Measurements from ENCODE around the gene GINS2.
A peak's percentile ranks its signal among the peaks of the same experiment; 100 is the strongest.

Gene GINS2

GRCh38 chr16:85688586-85689284 lies at the start of gene GINS2:
GINS2 (minus strand) TSS chr16:85688954; CDS start chr16:85688898, 56 bp downstream.
- DNase-seq: peak; percentile 84 to 88

DNA sequence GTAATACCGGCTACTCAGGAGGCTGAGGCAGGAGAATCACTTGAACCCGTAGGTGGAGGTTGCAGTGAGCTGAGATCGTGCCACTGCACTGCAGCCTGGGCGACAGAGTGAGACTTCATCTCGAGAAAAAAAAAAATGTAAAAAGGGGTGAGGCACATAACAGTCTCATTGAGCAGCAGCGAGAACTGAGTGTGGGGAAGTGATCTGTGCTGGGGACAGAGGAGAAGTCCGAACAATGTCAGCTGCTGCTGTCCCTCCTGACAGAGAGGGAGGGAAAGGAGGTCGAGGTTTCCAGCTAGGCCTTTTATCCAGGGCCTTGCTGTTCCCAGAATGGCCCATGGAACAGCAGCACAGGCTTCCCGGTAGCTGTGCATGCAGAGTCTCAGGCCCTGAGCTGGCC lies 48.2 kb upstream of the GINS2 start:
- DNase-seq: no peak

DNA sequence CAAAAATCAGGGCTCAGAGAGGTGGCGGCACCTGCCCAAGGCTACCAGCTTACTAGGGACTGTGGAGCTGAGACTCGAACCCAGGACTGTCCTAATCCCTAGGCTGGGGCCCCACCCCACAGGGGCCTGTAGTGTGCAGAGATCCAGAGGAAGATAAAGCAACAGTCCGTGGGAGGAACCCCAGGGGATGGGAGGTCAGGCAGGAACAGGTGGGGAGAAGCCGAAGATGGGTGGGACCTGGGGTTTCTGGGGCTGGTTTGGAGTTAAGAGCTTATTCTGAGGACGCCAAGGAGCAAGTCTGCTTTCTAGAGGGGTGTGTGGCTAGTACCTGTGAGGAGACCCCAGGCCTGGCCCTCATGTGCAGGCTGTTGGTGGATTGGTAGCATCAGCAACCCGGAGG lies 47.2 kb upstream of the GINS2 start:
- DNase-seq: no peak

- DNase-seq: no peak
Measured at GRCh38 chr16:85735225-85735635, 46.5 kb upstream of the GINS2 start.

DNA sequence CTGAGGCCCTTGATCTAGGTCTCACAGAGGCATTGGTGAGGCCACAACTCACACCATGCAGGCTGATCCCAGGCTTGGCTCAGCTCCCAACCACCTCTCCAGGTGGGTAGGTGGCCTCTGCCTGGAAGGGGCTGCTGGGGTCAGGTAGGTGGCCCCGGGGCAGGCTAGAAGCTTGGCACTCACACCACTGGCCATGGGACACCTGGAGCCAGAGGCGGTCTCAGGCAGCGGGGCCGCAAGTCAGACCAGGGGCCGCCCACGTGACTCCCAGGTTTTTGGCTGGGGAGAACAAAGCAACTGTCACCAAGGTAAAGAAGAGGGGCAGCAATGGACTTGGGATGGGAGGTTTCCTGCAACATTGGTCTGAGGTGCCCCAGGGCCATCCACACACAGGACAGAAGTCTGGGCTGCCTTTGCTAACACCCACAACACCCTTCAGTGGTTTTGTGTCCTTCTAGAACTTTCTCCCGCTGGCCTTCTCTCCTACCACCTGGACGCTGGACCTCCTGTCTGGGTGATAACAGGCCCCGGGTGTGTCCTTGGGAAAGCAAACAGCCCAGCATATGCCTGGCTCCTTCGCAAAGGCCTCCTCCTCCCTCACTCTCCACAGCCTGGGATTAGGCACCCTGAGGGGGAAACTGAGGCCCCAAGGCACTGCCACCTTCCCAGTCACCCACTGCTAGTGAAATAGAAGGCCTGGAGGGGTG lies 45.7 kb upstream of the GINS2 start:
- DNase-seq: no peak

- no peak for DNase-seq
Measured at GRCh38 chr16:85733839-85734170, 45.1 kb upstream of the GINS2 start.

- no peak for DNase-seq
Measured at GRCh38 chr16:85733155-85733838, 44.5 kb upstream of the GINS2 start.

DNA sequence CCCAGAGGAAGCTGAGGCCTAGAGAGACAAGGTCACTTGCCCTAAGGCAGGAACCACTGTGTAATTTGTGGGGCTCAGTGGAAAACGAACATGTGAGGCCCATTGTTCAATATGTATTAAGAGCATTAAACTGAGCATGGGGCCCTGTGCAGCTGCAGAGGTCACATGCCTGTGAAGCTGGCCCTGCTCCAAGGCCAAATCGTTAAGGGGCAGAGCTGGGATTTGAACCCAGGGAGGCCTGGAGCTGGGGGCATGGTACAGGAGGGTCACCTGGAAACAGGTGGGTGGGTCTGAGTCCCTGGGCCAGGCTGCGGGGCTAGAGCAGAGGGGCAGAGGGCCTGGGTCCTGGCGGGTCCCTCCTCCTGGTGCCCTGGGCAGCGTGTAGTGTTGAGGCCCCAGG lies 42.4 kb upstream of the GINS2 start:
- no peak for DNase-seq

GRCh38 chr16:85730186-85730465 lies 41.4 kb upstream of the GINS2 start:
- DNase-seq: no peak

DNA sequence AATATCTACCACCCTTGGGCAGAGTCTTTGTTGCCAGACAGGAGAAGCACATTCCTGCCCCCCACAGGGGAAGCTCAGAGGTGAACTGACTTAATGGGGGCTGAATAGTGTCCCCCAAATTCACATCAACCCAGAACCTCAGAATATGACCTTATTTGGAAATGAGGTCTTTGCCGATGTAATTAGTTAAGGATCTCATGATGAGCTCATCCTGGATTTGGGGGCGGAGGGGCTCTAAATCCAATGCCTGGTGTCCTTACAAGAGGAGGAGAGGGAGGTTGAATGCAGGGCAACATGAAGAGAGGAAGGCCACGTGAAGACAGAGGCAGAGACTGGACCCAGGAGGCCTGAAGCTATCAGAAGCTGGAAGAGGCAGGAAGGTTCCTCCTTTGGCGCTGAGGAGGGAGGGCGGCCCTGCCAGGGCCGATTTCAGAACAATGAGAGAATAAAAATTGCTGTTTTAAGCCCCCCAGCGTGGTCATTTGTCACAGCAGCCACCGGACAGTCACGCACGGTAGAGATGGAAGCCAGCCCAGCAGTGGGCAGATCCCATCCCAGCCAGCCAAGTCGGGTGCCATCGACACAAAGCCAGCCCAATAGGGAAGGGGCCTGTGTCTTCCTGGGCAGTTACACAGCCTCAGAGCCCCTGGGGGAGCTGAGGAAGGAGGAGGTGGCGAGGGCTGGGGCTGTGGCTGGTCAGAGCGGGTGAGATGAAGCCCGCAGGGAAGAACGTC lies 40.9 kb upstream of the GINS2 start:
- DNase-seq: no peak

DNA sequence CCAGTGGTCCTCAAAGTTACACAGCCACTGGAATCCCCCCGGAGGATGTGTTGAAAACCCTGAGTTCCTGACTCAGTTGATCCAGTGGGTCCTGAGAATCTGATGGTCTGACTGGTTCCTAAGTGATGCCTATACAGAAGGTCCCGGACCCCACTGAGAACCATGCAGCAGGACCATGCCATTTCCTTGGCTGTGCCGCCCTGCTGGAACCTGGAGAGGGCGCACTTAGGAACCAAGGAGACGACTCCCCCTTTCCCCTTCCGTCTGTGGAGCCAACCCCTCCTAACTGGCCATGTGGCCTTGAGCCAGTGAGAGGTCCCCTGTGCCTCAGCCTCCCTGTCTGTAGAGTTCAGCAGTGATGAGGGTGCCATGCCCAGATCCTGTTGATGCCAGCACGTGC lies 40.1 kb upstream of the GINS2 start:
- no peak for DNase-seq

- DNase-seq: no peak
Measured at GRCh38 chr16:85724936-85725335, 36.2 kb upstream of the GINS2 start.

GRCh38 chr16:85724126-85724879 lies 35.5 kb upstream of the GINS2 start:
- DNase-seq: no peak

DNA sequence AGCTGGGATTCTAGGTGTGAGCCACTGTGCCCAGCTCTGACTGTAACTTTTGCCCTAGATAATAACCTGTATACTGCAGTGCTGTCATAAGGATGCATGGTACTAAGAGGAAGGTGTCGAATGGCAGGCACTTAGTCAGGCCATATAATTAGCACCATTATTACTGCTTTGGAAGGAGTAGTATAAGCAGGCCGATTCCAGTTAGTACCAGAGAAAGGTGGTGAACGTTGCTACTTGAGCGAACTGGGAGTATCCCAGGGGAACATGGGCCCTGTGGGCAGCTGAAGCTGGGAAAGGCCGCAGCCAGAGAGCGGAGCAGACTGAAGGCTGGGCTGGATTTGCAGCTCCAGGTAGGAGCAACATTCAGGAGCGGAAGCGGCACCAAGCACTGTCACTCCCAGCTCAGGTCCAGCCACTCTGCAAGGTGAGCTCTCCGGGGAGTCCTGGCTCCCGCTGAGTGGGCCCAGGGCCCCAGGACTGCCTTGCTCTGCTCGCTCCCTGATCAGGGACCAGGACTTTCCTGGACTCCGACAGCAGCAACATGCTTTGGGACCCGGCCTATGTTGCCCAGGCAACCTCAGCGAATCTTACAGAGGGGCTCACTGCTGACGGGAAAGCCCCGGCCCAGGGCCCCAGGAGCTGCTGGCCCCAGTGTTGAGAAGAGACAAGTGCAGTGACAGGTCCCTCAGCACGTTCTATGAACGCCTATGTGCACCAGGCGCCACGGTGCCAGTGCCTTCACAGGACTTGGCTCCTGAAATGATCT lies 33.6 kb upstream of the GINS2 start:
- peak in 1 of 2 experiments; percentile 40 for DNase-seq

- no peak for DNase-seq
Measured at GRCh38 chr16:85720302-85720637, 31.5 kb upstream of the GINS2 start.

DNA sequence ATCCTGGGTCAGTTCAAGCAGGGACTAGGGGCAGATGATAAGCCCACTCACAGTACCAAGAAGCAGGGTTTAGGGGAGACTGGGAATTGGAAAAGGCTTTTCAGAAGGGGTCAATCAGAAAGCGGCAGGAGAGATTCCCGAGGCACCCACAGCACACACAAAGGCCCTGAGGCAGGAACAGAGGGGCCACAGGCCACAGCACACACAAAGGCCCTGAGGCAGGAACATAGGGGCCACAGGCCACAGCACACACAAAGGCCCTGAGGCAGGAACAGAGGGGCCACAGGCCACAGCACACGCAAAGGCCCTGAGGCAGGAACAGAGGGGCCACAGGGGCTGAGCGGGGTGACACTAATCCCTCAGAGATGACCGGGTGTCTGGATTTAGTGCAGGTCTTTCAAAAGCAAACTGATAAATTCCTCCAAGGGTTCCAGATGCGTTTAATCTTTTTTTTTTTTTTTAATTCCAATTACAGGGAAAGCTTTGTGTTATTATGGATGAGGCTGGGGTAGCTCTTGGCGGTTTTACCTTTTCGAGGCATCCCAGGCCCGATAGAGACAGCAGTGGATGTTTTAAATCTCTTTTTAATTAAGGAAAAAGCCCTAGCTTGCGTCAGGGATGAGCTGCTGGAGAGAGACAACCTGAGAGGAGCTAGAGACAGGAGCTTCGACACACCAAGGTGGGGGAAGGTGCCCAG lies 31.0 kb upstream of the GINS2 start:
- DNase-seq: no peak

GRCh38 chr16:85718682-85719081 lies 29.9 kb upstream of the GINS2 start:
- no peak for DNase-seq

GRCh38 chr16:85718153-85718477 lies 29.4 kb upstream of the GINS2 start:
- no peak for DNase-seq

DNA sequence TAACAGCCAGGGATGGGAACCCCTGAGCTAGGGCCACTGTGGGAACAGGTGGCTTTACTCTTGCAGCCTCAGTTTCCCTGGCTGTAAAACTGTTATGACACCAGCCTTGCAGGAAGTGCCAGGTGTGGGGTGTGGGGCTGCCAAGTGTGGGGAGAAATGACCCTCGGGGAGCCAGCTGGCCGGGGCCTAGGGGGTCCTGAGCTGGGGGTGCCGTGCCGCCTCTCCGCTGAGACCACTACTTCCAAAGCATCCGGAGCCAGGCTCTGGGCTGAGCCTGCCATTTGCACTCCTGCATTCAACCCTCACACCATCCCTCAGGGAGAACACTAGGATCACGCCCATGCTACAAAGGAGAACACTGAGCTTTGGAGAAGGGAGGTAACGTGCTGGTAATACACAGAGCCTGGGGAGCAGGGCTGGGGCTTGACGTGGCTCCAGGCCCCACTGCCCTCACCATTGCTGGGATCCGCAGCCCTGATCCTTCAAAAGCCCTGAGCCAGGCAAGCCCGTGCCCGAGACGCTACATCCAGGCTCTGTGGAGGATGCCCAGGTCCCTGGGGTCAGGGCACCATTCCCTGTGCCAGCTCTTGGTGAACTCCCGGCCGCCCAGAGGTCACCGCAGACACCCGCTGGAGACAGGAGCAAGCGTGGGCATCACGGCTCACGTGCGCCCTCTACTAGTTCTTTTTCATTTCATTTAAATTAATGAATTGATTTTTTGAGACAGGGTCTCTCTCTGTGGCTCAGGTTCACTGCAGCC lies 28.8 kb upstream of the GINS2 start:
- peak; percentile 62 to 64 for DNase-seq

DNA sequence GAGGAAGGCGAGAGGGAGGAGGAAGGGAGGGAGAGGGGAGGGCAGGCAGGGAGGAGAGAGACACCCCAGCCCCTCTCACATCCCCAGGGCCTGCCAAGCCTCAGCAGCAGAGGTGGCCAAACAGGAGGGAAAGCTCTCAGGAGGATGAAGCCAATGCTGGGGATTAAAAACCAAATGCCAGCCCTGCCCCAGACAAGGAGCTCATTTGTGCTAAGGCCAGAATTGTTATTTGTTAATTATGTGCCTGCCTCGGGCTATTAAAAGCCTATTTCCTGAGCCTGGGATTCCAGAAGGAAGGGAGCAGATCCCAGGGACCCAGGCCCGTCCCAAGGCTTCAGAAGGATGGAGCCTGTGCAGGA lies 27.9 kb upstream of the GINS2 start:
- peak in 1 of 2 experiments; percentile 23 for DNase-seq

- DNase-seq: no peak
Measured at GRCh38 chr16:85716022-85716679, 27.4 kb upstream of the GINS2 start.
